ENCODE results near the gene HDAC4. TPM values are rescaled to one million over a fixed set of nuclear protein-coding genes. Genes with fewer than 3 reads are reported as not detected.

Gene HDAC4
- total and polyA plus RNA-seq, 3 experiments from 2014 or later, result 8.3 to 28.8 (median 24.0) TPM

- H3K9me3 Mint-ChIP-seq, result no peaks in the 10 kb centered on the region
- ChIA-PET CTCF (interaction anchor here (1.2 kb wide), 1 partner anchor 64 kb away, joined by 4 read pairs; no protein-coding TSS in a partner anchor), POLR2A (no interaction called here)
- no peak overlapping the region for H3K4me3 Mint-ChIP-seq
- H3K9me3 ChIP-seq (ENCODE audit: low read length), result no peaks in the 10 kb centered on the region
- H3K4me1 ChIP-seq (ENCODE audit: insufficient read depth, low read length), result peaks cover 40% of the 10 kb centered on the region
- H3K36me3 Mint-ChIP-seq, result no peaks in the 10 kb centered on the region
- H3K27ac ChIP-seq (ENCODE audit: low read depth, low read length), result no peak overlapping the region
- no peak for DNase-seq
- no peaks in the 10 kb centered on the region for H3K36me3 ChIP-seq (ENCODE audit: insufficient read depth, low read length)
- no peaks in the 10 kb centered on the region for H3K27me3 ChIP-seq (ENCODE audit: insufficient read depth, low read length, poor library complexity, severe bottlenecking)
- H3K4me1 Mint-ChIP-seq, result peaks cover 25 to 38% (median 33%) of the 10 kb centered on the region in 3 donors
- H3K27me3 Mint-ChIP-seq, result no peaks in the 10 kb centered on the region
- H3K4me3 ChIP-seq (ENCODE audit: low read length), result no peak overlapping the region
- peak overlapping the region in 2 of 8 donors; percentile 11 to 57 for H3K27ac Mint-ChIP-seq
Measured at GRCh38 chr2:239330836-239331235, 70.0 kb downstream of the HDAC4 start.

- Histone ChIP-seq H3K36me3 (ENCODE audit: insufficient read depth, low read length) (no peaks in the 10 kb centered on the region), H3K27ac (ENCODE audit: low read depth, low read length) (no peak overlapping the region), H3K4me3 (ENCODE audit: low read length) (no peak overlapping the region), H3K9me3 (ENCODE audit: low read length) (no peaks in the 10 kb centered on the region), H3K4me1 (ENCODE audit: insufficient read depth, low read length) (peaks cover 40% of the 10 kb centered on the region), H3K27me3 (ENCODE audit: insufficient read depth, low read length, poor library complexity, severe bottlenecking) (no peaks in the 10 kb centered on the region)
- Mint-ChIP-seq H3K36me3 (peaks cover 0 to 3% (median 0%) of the 10 kb centered on the region in 3 donors), H3K4me3 (no peak overlapping the region), H3K4me1 (peaks cover 28 to 37% (median 36%) of the 10 kb centered on the region in 3 donors), H3K27ac (peak overlapping the region in 1 of 8 donors; percentile 26), H3K9me3 (no peaks in the 10 kb centered on the region), H3K27me3 (no peaks in the 10 kb centered on the region)
- POLR2A ChIA-PET, result no interaction called here
- CTCF ChIA-PET, result interaction anchor here (1.2 kb wide), 1 partner anchor 63 kb away, joined by 4 read pairs; no protein-coding TSS in a partner anchor
- DNase-seq, result no peak
Measured at GRCh38 chr2:239329972-239330572, 70.7 kb downstream of the HDAC4 start.

- Mint-ChIP-seq H3K27ac (peak overlapping the region in 1 of 8 donors; percentile 26), H3K36me3 (peaks cover 0 to 4% (median 0%) of the 10 kb centered on the region in 3 donors), H3K4me3 (no peak overlapping the region), H3K9me3 (no peaks in the 10 kb centered on the region), H3K27me3 (no peaks in the 10 kb centered on the region), H3K4me1 (peaks cover 30 to 44% (median 42%) of the 10 kb centered on the region in 3 donors)
- no peak overlapping the region for H3K27ac ChIP-seq (ENCODE audit: low read depth, low read length)
- H3K36me3 ChIP-seq (ENCODE audit: insufficient read depth, low read length), result no peaks in the 10 kb centered on the region
- H3K27me3 ChIP-seq (ENCODE audit: insufficient read depth, low read length, poor library complexity, severe bottlenecking), result no peaks in the 10 kb centered on the region
- peak in 1 of 5 donors; percentile 26 for DNase-seq
- ChIA-PET CTCF (interaction anchor here (1.2 to 1.9 kb wide), 2 partner anchors 23 to 62 kb away, joined by 4 read pairs; no protein-coding TSS in a partner anchor), POLR2A (no interaction called here)
- H3K9me3 ChIP-seq (ENCODE audit: low read length), result no peaks in the 10 kb centered on the region
- H3K4me1 ChIP-seq (ENCODE audit: insufficient read depth, low read length), result peaks cover 40% of the 10 kb centered on the region
- H3K4me3 ChIP-seq (ENCODE audit: low read length), result no peak overlapping the region
Measured at GRCh38 chr2:239329284-239329971, 71.4 kb downstream of the HDAC4 start.

GRCh38 chr2:239328351-239329191 lies 72.2 kb downstream of the HDAC4 start:
- Histone ChIP-seq H3K9me3 (ENCODE audit: low read length) (no peaks in the 10 kb centered on the region), H3K4me3 (ENCODE audit: low read length) (no peak overlapping the region), H3K27me3 (ENCODE audit: insufficient read depth, low read length, poor library complexity, severe bottlenecking) (no peaks in the 10 kb centered on the region), H3K27ac (ENCODE audit: low read depth, low read length) (no peak overlapping the region), H3K4me1 (ENCODE audit: insufficient read depth, low read length) (peaks cover 40% of the 10 kb centered on the region), H3K36me3 (ENCODE audit: insufficient read depth, low read length) (no peaks in the 10 kb centered on the region)
- H3K4me1 Mint-ChIP-seq, result peaks cover 34 to 51% (median 50%) of the 10 kb centered on the region in 3 donors
- POLR2A ChIA-PET, result no interaction called here
- no peak overlapping the region for H3K4me3 Mint-ChIP-seq
- CTCF ChIA-PET, result interaction anchor here (1.9 kb wide), 1 partner anchor 24 kb away, joined by 4 read pairs; no protein-coding TSS in a partner anchor
- H3K36me3 Mint-ChIP-seq, result peaks cover 0 to 4% (median 1%) of the 10 kb centered on the region in 3 donors
- peak in 1 of 5 donors; percentile 23 for DNase-seq
- no peaks in the 10 kb centered on the region for H3K9me3 Mint-ChIP-seq
- H3K27me3 Mint-ChIP-seq, result no peaks in the 10 kb centered on the region
- H3K27ac Mint-ChIP-seq, result peak overlapping the region in 2 of 8 donors; percentile 17 to 21

GRCh38 chr2:239327536-239328350 lies 73.1 kb downstream of the HDAC4 start:
- peaks cover 48% of the 10 kb centered on the region for H3K4me1 ChIP-seq (ENCODE audit: insufficient read depth, low read length)

GRCh38 chr2:239326831-239327535 lies 73.8 kb downstream of the HDAC4 start:
- Mint-ChIP-seq H3K36me3 (peaks cover 0 to 8% (median 1%) of the 10 kb centered on the region in 3 donors), H3K4me3 (peak overlapping the region in 3 of 7 donors; percentile 16 to 28 (median 26)), H3K27me3 (no peaks in the 10 kb centered on the region), H3K4me1 (peaks cover 47 to 66% (median 64%) of the 10 kb centered on the region in 3 donors), H3K9me3 (no peaks in the 10 kb centered on the region), H3K27ac (peak overlapping the region; percentile 72 to 94 (median 87))
- Histone ChIP-seq H3K27ac (ENCODE audit: low read depth, low read length) (no peak overlapping the region), H3K9me3 (ENCODE audit: low read length) (no peaks in the 10 kb centered on the region), H3K36me3 (ENCODE audit: insufficient read depth, low read length) (no peaks in the 10 kb centered on the region), H3K4me3 (ENCODE audit: low read length) (no peak overlapping the region), H3K27me3 (ENCODE audit: insufficient read depth, low read length, poor library complexity, severe bottlenecking) (no peaks in the 10 kb centered on the region), H3K4me1 (ENCODE audit: insufficient read depth, low read length) (peaks cover 56% of the 10 kb centered on the region)
- CTCF ChIA-PET, result interaction anchor here (0.6 to 1.9 kb wide), 2 partner anchors 25 to 59 kb away, joined by 3 to 4 read pairs; no protein-coding TSS in a partner anchor
- POLR2A ChIA-PET, result no interaction called here
- DNase-seq, result peak; percentile 26 to 76 (median 52)

More at GRCh38 chr2:239327536-239328350, 73.1 kb downstream of the HDAC4 start:
- H3K27ac ChIP-seq (ENCODE audit: low read depth, low read length), result no peak overlapping the region
- Mint-ChIP-seq H3K27me3 (no peaks in the 10 kb centered on the region), H3K27ac (peak overlapping the region; percentile 72 to 94 (median 87)), H3K9me3 (no peaks in the 10 kb centered on the region), H3K4me3 (peak overlapping the region in 1 of 7 donors; percentile 15), H3K4me1 (peaks cover 41 to 59% (median 58%) of the 10 kb centered on the region in 3 donors), H3K36me3 (peaks cover 0 to 8% (median 1%) of the 10 kb centered on the region in 3 donors)
- ChIA-PET POLR2A (no interaction called here), CTCF (interaction anchor here (0.6 to 1.9 kb wide), 2 partner anchors 25 to 60 kb away, joined by 3 to 4 read pairs; no protein-coding TSS in a partner anchor)
- no peak for DNase-seq
- H3K27me3 ChIP-seq (ENCODE audit: insufficient read depth, low read length, poor library complexity, severe bottlenecking), result no peaks in the 10 kb centered on the region
- H3K9me3 ChIP-seq (ENCODE audit: low read length), result no peaks in the 10 kb centered on the region
- no peaks in the 10 kb centered on the region for H3K36me3 ChIP-seq (ENCODE audit: insufficient read depth, low read length)
- no peak overlapping the region for H3K4me3 ChIP-seq (ENCODE audit: low read length)

GRCh38 chr2:239324456-239324855 lies 76.4 kb downstream of the HDAC4 start:
- Mint-ChIP-seq H3K36me3 (peaks cover 0 to 8% (median 1%) of the 10 kb centered on the region in 3 donors), H3K4me1 (peaks cover 55 to 73% (median 72%) of the 10 kb centered on the region in 3 donors), H3K4me3 (no peak overlapping the region), H3K9me3 (no peaks in the 10 kb centered on the region), H3K27ac (peak overlapping the region in 3 of 8 donors; percentile 66 to 88 (median 79)), H3K27me3 (no peaks in the 10 kb centered on the region)
- H3K36me3 ChIP-seq (ENCODE audit: insufficient read depth, low read length), result no peaks in the 10 kb centered on the region
- no peak overlapping the region for H3K27ac ChIP-seq (ENCODE audit: low read depth, low read length)
- H3K27me3 ChIP-seq (ENCODE audit: insufficient read depth, low read length, poor library complexity, severe bottlenecking), result no peaks in the 10 kb centered on the region
- ChIA-PET POLR2A (no interaction called here), CTCF (no interaction called here)
- H3K4me1 ChIP-seq (ENCODE audit: insufficient read depth, low read length), result peaks cover 58% of the 10 kb centered on the region
- no peak for DNase-seq
- H3K4me3 ChIP-seq (ENCODE audit: low read length), result no peak overlapping the region
- H3K9me3 ChIP-seq (ENCODE audit: low read length), result no peaks in the 10 kb centered on the region
